Activated B cell treated with CpG ODN at 0.5 μM for 24 hours (primary cell): ENCODE measurements around the gene PHACTR2. TPM values are rescaled to one million over a fixed set of nuclear protein-coding genes. Genes with fewer than 3 reads are reported as not detected.

ENCODE experiments used
- ATAC-seq: fragments of 200-7000 bp; cut with Tn5 transposase; one replicate; pipeline ENCODE4 v1.10.0; 2021; ENCODE audit warnings: low read depth, mild to moderate bottlenecking, moderate library complexity
- CTCF ChIA-PET: fragments of 350-600 bp; sonication (Branson Sonifier 250); formaldehyde crosslinking; loops from one replicate; lab custom pipeline; 2021; ENCODE audit warnings: antibody characterized with exemption; lab: Charles Lee
- POLR2A ChIA-PET: fragments of 350-600 bp; sonication (Branson Sonifier 250); formaldehyde crosslinking; loops from one replicate; lab custom pipeline; 2021; ENCODE audit warnings: antibody characterized with exemption; lab: Charles Lee
- DNase-seq: peaks from one replicate; pipeline ENCODE4 v3.0.0; 2022
- H3K27ac Mint-ChIP-seq: one replicate; pipeline ENCODE4 v1.8.0; 2020; ENCODE audit warnings: mixed read lengths
- H3K27me3 Mint-ChIP-seq: one replicate; pipeline ENCODE4 v1.8.0; 2021; ENCODE audit warnings: mixed read lengths
- H3K36me3 Mint-ChIP-seq: one replicate; pipeline ENCODE4 v1.8.0; 2021; ENCODE audit warnings: low read depth, mixed read lengths
- H3K4me1 Mint-ChIP-seq: one replicate; pipeline ENCODE4 v1.8.0; 2021; ENCODE audit warnings: mixed read lengths
- H3K4me3 Mint-ChIP-seq: one replicate; pipeline ENCODE4 v1.8.0; 2020; ENCODE audit warnings: mild to moderate bottlenecking, mixed read lengths
- H3K9me3 Mint-ChIP-seq: one replicate; pipeline ENCODE4 v1.8.0; 2020; ENCODE audit warnings: mixed read lengths
- intact Hi-C: fragments of 100-400 bp; cut with micrococcal nuclease; formaldehyde crosslinking; loops from one replicate; pipeline ENCODE4 v1.15.1; 2024
- total RNA-seq: library from RNA; stranded (reverse); gene quantifications from 2 replicates; pipeline ENCODE4 v1.2.3, GENCODE V29; 2022
- TF ChIP-seq, protein P1 (sequence below): fragments of 200-600 bp; IDR thresholded peaks from one replicate; pipeline ENCODE4 v1.8.0; 2022; ENCODE audit warnings: antibody characterized with exemption, mild to moderate bottlenecking

Gene PHACTR2
- total RNA-seq, 1 donor from 2014 or later = 11.7 TPM

DNA sequence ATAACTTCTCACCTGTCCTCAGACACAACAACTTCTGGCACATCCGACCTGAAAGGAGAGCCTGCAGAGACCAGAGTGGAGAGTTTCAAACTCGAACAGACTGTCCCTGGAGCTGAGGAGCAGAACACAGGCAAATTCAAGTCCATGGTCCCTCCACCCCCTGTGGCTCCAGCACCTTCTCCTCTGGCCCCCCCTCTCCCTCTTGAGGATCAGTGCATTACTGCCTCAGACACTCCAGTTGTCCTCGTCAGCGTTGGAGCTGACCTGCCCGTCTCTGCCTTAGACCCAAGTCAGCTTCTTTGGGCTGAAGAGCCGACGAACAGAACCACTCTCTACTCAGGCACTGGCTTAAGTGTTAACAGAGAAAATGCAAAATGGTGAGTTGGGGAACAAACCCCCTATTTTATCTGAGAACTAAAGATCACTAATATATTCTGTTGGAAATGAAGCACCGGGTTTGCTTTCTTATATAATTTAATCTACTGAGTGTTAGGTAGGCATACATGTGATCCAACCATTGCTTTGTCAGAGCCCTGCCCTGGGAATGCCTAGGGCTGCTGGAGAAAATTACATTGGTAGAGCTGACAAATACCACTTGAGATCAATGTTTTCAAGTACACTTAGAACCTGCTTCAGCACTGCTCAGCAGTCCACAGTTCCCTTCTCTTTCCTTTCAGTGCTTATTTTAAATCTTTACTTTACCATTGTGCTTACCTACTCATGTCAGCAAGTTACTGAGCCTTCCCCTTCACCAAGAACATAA is 87.8 kb downstream of the PHACTR2 start:
- intact Hi-C loops = no loop called here
- no peaks in the 10 kb centered on the region for H3K36me3 Mint-ChIP-seq
- no peak for ATAC-seq

DNA sequence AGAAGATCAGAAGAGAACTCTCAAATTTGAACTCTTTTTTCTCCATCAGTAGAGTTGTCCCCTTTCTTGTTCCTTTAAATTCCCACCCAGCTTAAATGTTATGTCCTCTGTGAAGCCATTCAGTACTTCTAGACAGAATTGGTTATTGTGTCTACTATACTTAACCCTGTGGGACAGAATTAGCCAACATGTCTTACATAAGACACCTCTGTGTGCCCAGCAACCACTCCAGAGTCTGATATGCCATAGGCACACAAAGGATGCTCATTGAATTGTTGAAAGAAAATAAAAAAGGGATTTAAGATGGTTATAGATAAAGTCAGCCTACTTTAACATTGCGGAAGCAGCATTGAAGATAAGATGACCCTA is 88.4 kb downstream of the PHACTR2 start:
- no peaks in the 10 kb centered on the region for H3K4me1 Mint-ChIP-seq
- H3K27ac Mint-ChIP-seq = no peak overlapping the region
- no peaks in the 10 kb centered on the region for H3K9me3 Mint-ChIP-seq
- H3K27me3 Mint-ChIP-seq = no peaks in the 10 kb centered on the region
- ATAC-seq (no peak), DNase-seq (no peak)
- no peaks in the 10 kb centered on the region for H3K36me3 Mint-ChIP-seq
- intact Hi-C loops = no loop called here
- POLR2A ChIA-PET = no interaction called here
- TF ChIP-seq, protein P1, sequence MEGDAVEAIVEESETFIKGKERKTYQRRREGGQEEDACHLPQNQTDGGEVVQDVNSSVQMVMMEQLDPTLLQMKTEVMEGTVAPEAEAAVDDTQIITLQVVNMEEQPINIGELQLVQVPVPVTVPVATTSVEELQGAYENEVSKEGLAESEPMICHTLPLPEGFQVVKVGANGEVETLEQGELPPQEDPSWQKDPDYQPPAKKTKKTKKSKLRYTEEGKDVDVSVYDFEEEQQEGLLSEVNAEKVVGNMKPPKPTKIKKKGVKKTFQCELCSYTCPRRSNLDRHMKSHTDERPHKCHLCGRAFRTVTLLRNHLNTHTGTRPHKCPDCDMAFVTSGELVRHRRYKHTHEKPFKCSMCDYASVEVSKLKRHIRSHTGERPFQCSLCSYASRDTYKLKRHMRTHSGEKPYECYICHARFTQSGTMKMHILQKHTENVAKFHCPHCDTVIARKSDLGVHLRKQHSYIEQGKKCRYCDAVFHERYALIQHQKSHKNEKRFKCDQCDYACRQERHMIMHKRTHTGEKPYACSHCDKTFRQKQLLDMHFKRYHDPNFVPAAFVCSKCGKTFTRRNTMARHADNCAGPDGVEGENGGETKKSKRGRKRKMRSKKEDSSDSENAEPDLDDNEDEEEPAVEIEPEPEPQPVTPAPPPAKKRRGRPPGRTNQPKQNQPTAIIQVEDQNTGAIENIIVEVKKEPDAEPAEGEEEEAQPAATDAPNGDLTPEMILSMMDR = no peak
- CTCF ChIA-PET = no interaction called here
- no peak overlapping the region for H3K4me3 Mint-ChIP-seq

More for the DNA sequence above, 87.8 kb downstream of the PHACTR2 start:
- Mint-ChIP-seq H3K27ac (no peak overlapping the region), H3K27me3 (no peaks in the 10 kb centered on the region), H3K4me1 (no peaks in the 10 kb centered on the region), H3K9me3 (no peaks in the 10 kb centered on the region), H3K4me3 (no peak overlapping the region)
- DNase-seq = no peak
- POLR2A ChIA-PET = no interaction called here
- TF ChIP-seq, protein P1 = no peak
- CTCF ChIA-PET = no interaction called here

DNA sequence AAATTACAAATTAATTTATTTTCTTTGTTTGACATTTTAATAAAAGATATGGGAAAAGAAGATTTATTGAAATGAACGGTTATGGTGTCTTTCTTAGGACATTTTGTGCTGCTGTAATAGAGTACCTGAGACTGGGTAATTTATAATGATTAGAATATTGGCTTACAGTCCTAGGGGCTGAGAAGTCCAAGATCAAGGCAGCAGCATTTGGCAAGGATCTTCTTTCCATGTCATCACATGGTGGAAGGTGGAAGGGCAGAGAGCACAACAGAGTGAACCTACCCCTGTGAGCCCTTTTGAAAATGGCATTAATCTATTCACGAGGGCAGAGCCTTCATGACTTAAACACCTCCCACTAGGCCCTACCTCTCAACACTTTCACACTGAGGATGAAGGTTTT is 89.7 kb downstream of the PHACTR2 start:
- intact Hi-C loops = no loop called here
- POLR2A ChIA-PET = no interaction called here
- no peak for ATAC-seq

DNA sequence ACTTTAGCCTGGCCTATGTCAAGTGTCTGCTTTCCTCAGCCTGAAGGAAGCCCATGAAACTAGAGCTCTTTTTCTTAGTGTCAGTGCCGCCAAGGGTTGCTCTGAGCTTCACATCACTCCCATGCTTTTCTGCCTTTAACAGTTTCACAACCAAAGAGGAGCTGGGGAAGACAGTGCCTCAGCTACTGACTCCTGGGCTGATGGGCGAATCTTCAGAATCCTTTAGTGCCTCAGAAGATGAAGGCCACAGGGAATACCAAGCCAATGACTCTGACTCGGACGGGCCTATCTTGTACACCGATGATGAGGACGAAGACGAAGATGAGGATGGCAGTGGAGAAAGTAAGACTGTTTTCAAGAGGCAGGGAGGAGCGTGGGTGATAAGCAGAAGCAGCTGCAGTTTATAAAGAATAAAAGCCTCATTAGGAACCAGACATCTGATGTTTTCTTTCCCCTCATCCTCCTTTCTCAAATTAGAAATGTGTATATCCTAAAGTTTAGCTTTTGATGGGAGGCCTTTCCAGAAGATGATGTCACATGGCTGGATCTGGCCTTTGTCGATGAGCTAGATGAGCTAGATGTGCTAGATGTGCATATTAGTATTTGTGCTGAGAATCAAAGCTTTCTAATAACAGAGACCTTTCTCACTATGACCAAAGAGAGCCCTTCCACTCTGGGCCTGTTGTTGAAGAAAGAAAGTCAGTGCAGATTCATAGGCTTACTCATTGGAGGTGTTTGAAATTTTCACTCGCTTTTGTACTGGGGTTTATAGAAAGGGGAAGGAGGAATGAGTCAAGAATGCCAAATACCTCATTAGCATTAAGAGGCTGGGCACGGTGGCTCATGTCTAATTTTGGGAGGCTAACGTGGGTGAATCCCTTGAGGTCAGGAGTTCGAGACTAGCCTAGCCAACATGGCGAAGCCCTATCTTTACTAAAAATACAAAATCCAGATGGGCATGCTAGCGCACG is 94.6 kb downstream of the PHACTR2 start:
- CTCF ChIA-PET = no interaction called here
- ATAC-seq = no peak

More for the DNA sequence above, 89.7 kb downstream of the PHACTR2 start:
- no peak for DNase-seq
- Mint-ChIP-seq H3K4me3 (no peak overlapping the region), H3K9me3 (no peaks in the 10 kb centered on the region), H3K27me3 (no peaks in the 10 kb centered on the region), H3K4me1 (no peaks in the 10 kb centered on the region), H3K27ac (no peak overlapping the region), H3K36me3 (no peaks in the 10 kb centered on the region)
- TF ChIP-seq, protein P1 = no peak
- CTCF ChIA-PET = no interaction called here

More for the DNA sequence above, 94.6 kb downstream of the PHACTR2 start:
- Mint-ChIP-seq H3K4me1 (no peaks in the 10 kb centered on the region), H3K36me3 (peaks cover 4% of the 10 kb centered on the region), H3K27me3 (no peaks in the 10 kb centered on the region), H3K27ac (no peak overlapping the region), H3K4me3 (no peak overlapping the region), H3K9me3 (no peaks in the 10 kb centered on the region)
- POLR2A ChIA-PET = no interaction called here
- intact Hi-C loops = no loop called here
- TF ChIP-seq, protein P1 = no peak
- no peak for DNase-seq
